Parathyroid adenoma (tissue), 2 donors: ENCODE measurements around the gene LUC7L.

Experiments used
- H2AFZ ChIP-seq: fragments of 300-600 bp; sonication (generic); one replicate; pipeline ENCODE4 v1.7.0; 2017; ENCODE audit warnings: antibody characterized with exemption, mild to moderate bottlenecking
- H3K27ac ChIP-seq: fragments of 300-600 bp; sonication (generic); one replicate; pipeline ENCODE4 v1.7.0; 2017
- H3K27me3 ChIP-seq: fragments of 300-600 bp; sonication (generic); one replicate; pipeline ENCODE4 v1.7.0; 2017; ENCODE audit warnings: low read length; ENCODE audit not compliant: control insufficient read depth, insufficient read depth
- H3K36me3 ChIP-seq: fragments of 300-600 bp; sonication (generic); one replicate; pipeline ENCODE4 v1.7.0; 2017; ENCODE audit warnings: low read length; ENCODE audit not compliant: control insufficient read depth, insufficient read depth
- H3K4me1 ChIP-seq: fragments of 300-600 bp; sonication (generic); one replicate; pipeline ENCODE4 v1.7.0; 2017; ENCODE audit warnings: control low read depth
- H3K4me2 ChIP-seq: fragments of 300-600 bp; sonication (generic); one replicate; pipeline ENCODE4 v1.7.0; 2017; ENCODE audit warnings: low read length
- H3K4me3 ChIP-seq: fragments of 300-600 bp; sonication (generic); one replicate; pipeline ENCODE4 v1.7.0; 2017; ENCODE audit warnings: low read depth, low read length
- H3K79me2 ChIP-seq: fragments of 300-600 bp; sonication (generic); one replicate; pipeline ENCODE4 v1.7.0; 2017; ENCODE audit warnings: control low read depth
- H3K9ac ChIP-seq: fragments of 300-600 bp; sonication (generic); one replicate; pipeline ENCODE4 v1.7.0; 2017; ENCODE audit warnings: mild to moderate bottlenecking
- H3K9me3 ChIP-seq: fragments of 300-600 bp; sonication (generic); one replicate; pipeline ENCODE4 v1.7.0; 2017; ENCODE audit warnings: low read length; ENCODE audit not compliant: control insufficient read depth
- CTCF ChIP-seq: fragments of 300-600 bp; sonication (generic); IDR thresholded peaks from one replicate; pipeline ENCODE4 v1.7.0; 2017; ENCODE audit warnings: antibody characterized with exemption, mild to moderate bottlenecking
- donor health status: primary hyperparathyroidism.

LUC7L gene

GRCh38 chr16:146646-147045, 82.6 kb downstream of the LUC7L start:
- no peak for TF ChIP-seq CTCF
- no peak overlapping the region for H3K27ac ChIP-seq
- H3K4me3 ChIP-seq, result no peak overlapping the region
- no peak overlapping the region for H3K4me2 ChIP-seq
- no peaks in the 10 kb centered on the region for H3K36me3 ChIP-seq
- no peaks in the 10 kb centered on the region for H3K9me3 ChIP-seq
- peaks cover 5% of the 10 kb centered on the region for H3K4me1 ChIP-seq
- no peaks in the 10 kb centered on the region for H3K79me2 ChIP-seq
- no peak overlapping the region for H2AFZ ChIP-seq
- H3K27me3 ChIP-seq, result no peaks in the 10 kb centered on the region
- no peak overlapping the region for H3K9ac ChIP-seq

DNA sequence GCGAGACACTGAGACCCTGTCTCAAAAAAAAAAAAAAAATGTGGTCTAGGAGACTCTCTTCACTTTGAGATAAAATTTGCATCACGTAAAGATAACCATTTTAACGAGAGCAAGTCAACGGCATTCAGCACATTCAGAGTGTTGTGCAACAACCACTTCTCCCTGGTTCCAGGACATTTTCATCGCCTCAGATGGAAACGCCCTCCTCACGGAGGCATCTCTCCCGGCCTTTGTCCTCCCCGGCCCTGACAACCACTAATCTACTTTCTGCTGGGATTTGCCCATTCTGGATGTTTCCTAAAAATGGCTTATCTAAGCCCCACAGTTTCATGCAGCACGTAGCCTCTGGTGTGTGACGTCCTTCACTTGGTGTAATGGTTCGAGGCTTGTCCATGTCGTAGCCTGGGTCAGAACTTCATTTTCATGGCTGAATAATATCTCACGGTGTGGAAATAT, 84.4 kb downstream of the LUC7L start:
- H2AFZ ChIP-seq, result no peak overlapping the region
- H3K4me3 ChIP-seq, result no peak overlapping the region
- H3K9ac ChIP-seq, result no peak overlapping the region
- no peaks in the 10 kb centered on the region for H3K79me2 ChIP-seq
- H3K9me3 ChIP-seq, result no peaks in the 10 kb centered on the region
- no peak for TF ChIP-seq CTCF
- no peak overlapping the region for H3K27ac ChIP-seq
- H3K4me2 ChIP-seq, result no peak overlapping the region
- H3K27me3 ChIP-seq, result no peaks in the 10 kb centered on the region
- no peaks in the 10 kb centered on the region for H3K36me3 ChIP-seq
- peaks cover 5% of the 10 kb centered on the region for H3K4me1 ChIP-seq

GRCh38 chr16:143456-143855, 85.8 kb downstream of the LUC7L start:
- no peak overlapping the region for H2AFZ ChIP-seq
- no peak overlapping the region for H3K27ac ChIP-seq
- H3K4me1 ChIP-seq, result no peaks in the 10 kb centered on the region
- no peak overlapping the region for H3K4me2 ChIP-seq
- no peak overlapping the region for H3K9ac ChIP-seq
- no peak overlapping the region for H3K4me3 ChIP-seq
- no peaks in the 10 kb centered on the region for H3K27me3 ChIP-seq
- no peaks in the 10 kb centered on the region for H3K79me2 ChIP-seq
- no peak for TF ChIP-seq CTCF
- H3K9me3 ChIP-seq, result no peaks in the 10 kb centered on the region
- no peaks in the 10 kb centered on the region for H3K36me3 ChIP-seq

GRCh38 chr16:143047-143446, 86.2 kb downstream of the LUC7L start:
- H3K9ac ChIP-seq, result no peak overlapping the region
- no peak overlapping the region for H2AFZ ChIP-seq
- no peak for TF ChIP-seq CTCF
- H3K79me2 ChIP-seq, result peaks cover under 1% of the 10 kb centered on the region
- H3K4me3 ChIP-seq, result no peak overlapping the region
- H3K27me3 ChIP-seq, result no peaks in the 10 kb centered on the region
- H3K4me2 ChIP-seq, result no peak overlapping the region
- H3K36me3 ChIP-seq, result no peaks in the 10 kb centered on the region
- no peaks in the 10 kb centered on the region for H3K9me3 ChIP-seq
- H3K4me1 ChIP-seq, result no peaks in the 10 kb centered on the region
- H3K27ac ChIP-seq, result no peak overlapping the region

GRCh38 chr16:142405-142967, 86.8 kb downstream of the LUC7L start:
- Histone ChIP-seq H3K27me3 (no peaks in the 10 kb centered on the region), H3K4me3 (no peak overlapping the region), H2AFZ (no peak overlapping the region), H3K9me3 (no peaks in the 10 kb centered on the region), H3K36me3 (no peaks in the 10 kb centered on the region), H3K27ac (no peak overlapping the region), H3K4me2 (no peak overlapping the region), H3K4me1 (no peaks in the 10 kb centered on the region), H3K79me2 (peaks cover 3% of the 10 kb centered on the region), H3K9ac (no peak overlapping the region)
- no peak for TF ChIP-seq CTCF
